BLaER1 (cell line): Measurements from ENCODE around the gene TAAR1.
"Not testable (repeated sequence)": the region's sequence is repeated elsewhere in the genome, so short reads cannot be mapped to it uniquely, and the experiment has no call there.

ENCODE experiments used
- H3K27ac ChIP-seq: shearing (Covaris generic); formaldehyde crosslinking; 2 replicates; pipeline ENCODE4 v1.8.1; 2022
- H3K27me3 ChIP-seq: shearing (Covaris generic); formaldehyde crosslinking; 2 replicates; pipeline ENCODE4 v1.8.1; 2022
- H3K36me3 ChIP-seq: shearing (Covaris generic); formaldehyde crosslinking; 2 replicates; pipeline ENCODE4 v1.8.1; 2022
- H3K4me1 ChIP-seq: shearing (Covaris generic); formaldehyde crosslinking; 2 replicates; pipeline ENCODE4 v1.8.1; 2022
- H3K4me2 ChIP-seq: shearing (Covaris generic); formaldehyde crosslinking; 2 replicates; pipeline ENCODE4 v1.8.1; 2022
- H3K4me3 ChIP-seq: shearing (Covaris generic); formaldehyde crosslinking; 2 replicates; pipeline ENCODE4 v1.8.1; 2022
- H3K9ac ChIP-seq: shearing (Covaris generic); formaldehyde crosslinking; 2 replicates; pipeline ENCODE4 v1.8.1; 2022
- H3K9me3 ChIP-seq: shearing (Covaris generic); formaldehyde crosslinking; 2 replicates; pipeline ENCODE4 v1.8.1; 2022
- H4K20me1 ChIP-seq: shearing (Covaris generic); formaldehyde crosslinking; 2 replicates; pipeline ENCODE4 v1.8.1; 2022
- Cebpa-rat ChIP-seq: shearing (Covaris generic); IDR thresholded peaks from 2 replicates; pipeline ENCODE4 v1.8.1; 2022

The TAAR1 gene

GRCh38 chr6:132634796-132635195 is 24.2 kb downstream of the TAAR1 start:
- no peaks in the 10 kb centered on the region for H3K4me1 ChIP-seq
- H3K4me2 ChIP-seq, result no peak overlapping the region
- TF ChIP-seq Cebpa-rat, result no peak
- no peak overlapping the region for H3K9ac ChIP-seq
- H4K20me1 ChIP-seq, result no peaks in the 10 kb centered on the region
- H3K9me3 ChIP-seq, result no peaks in the 10 kb centered on the region
- H3K4me3 ChIP-seq, result no peak overlapping the region
- no peaks in the 10 kb centered on the region for H3K27me3 ChIP-seq
- no peaks in the 10 kb centered on the region for H3K36me3 ChIP-seq
- no peak overlapping the region for H3K27ac ChIP-seq

- Histone ChIP-seq H3K4me3 (no peak overlapping the region), H3K36me3 (no peaks in the 10 kb centered on the region), H3K4me2 (no peak overlapping the region), H3K4me1 (no peaks in the 10 kb centered on the region), H3K27me3 (no peaks in the 10 kb centered on the region), H4K20me1 (no peaks in the 10 kb centered on the region), H3K9ac (no peak overlapping the region), H3K27ac (no peak overlapping the region), H3K9me3 (no peaks in the 10 kb centered on the region)
- TF ChIP-seq Cebpa-rat, result no peak
These were observed 25.6 kb downstream of the TAAR1 start for GRCh38 chr6:132633362-132633761.

- H3K4me2 ChIP-seq, result no peak within 1 kb of the TSS
- H3K36me3 ChIP-seq, result no peaks in the 10 kb centered on the region
- H3K27ac ChIP-seq, result no peak within 1 kb of the TSS
- peaks cover 5% of the 10 kb centered on the region; the same call in 1 of the 2 replicates for H3K9me3 ChIP-seq
- no peaks in the 10 kb centered on the region for H3K4me1 ChIP-seq
- no peak within 1 kb of the TSS for H3K4me3 ChIP-seq
- no peak within 1 kb of the TSS for H3K9ac ChIP-seq
- H3K27me3 ChIP-seq, result no peaks in the 10 kb centered on the region
- no peak for TF ChIP-seq Cebpa-rat
- no peaks in the 10 kb centered on the region for H4K20me1 ChIP-seq
These were observed 34.8 kb downstream of the TAAR1 start, which contains the start of gene TAAR2 for GRCh38 chr6:132624175-132624574. Gene TAAR2, minus strand, starts transcription at chr6:132624275. Its CDS starts 0 bp downstream, at chr6:132624275.

- no peaks in the 10 kb centered on the region for H3K4me1 ChIP-seq
- H3K27me3 ChIP-seq, result no peaks in the 10 kb centered on the region
- H3K36me3 ChIP-seq, result no peaks in the 10 kb centered on the region
- no peak overlapping the region for H3K4me2 ChIP-seq
- TF ChIP-seq Cebpa-rat, result no peak
- no peak overlapping the region for H3K4me3 ChIP-seq
- no peaks in the 10 kb centered on the region for H4K20me1 ChIP-seq
- no peak overlapping the region for H3K27ac ChIP-seq
- H3K9ac ChIP-seq, result no peak overlapping the region
- H3K9me3 ChIP-seq, result peaks cover 5% of the 10 kb centered on the region; the same call in 1 of the 2 replicates
These were observed 35.7 kb downstream of the TAAR1 start for GRCh38 chr6:132623106-132623845.

GRCh38 chr6:132616677-132617076 is 42.3 kb downstream of the TAAR1 start:
- Histone ChIP-seq H3K4me1 (peaks cover 6% of the 10 kb centered on the region; the same call in 1 of the 2 replicates), H3K4me3 (no peak overlapping the region), H3K27me3 (no peaks in the 10 kb centered on the region), H3K4me2 (no peak overlapping the region), H4K20me1 (no peaks in the 10 kb centered on the region), H3K9me3 (no peaks in the 10 kb centered on the region), H3K36me3 (no peaks in the 10 kb centered on the region), H3K27ac (no peak overlapping the region), H3K9ac (no peak overlapping the region)
- no peak for TF ChIP-seq Cebpa-rat

GRCh38 chr6:132614554-132614953 is 44.4 kb downstream of the TAAR1 start:
- no peak overlapping the region for H3K9ac ChIP-seq
- H3K27me3 ChIP-seq, result no peaks in the 10 kb centered on the region
- TF ChIP-seq Cebpa-rat, result no peak
- no peak overlapping the region for H3K27ac ChIP-seq
- H3K9me3 ChIP-seq, result no peaks in the 10 kb centered on the region
- H3K4me1 ChIP-seq, result peaks cover 6% of the 10 kb centered on the region; the same call in 1 of the 2 replicates
- H3K4me3 ChIP-seq, result no peak overlapping the region
- no peaks in the 10 kb centered on the region for H3K36me3 ChIP-seq
- no peaks in the 10 kb centered on the region for H4K20me1 ChIP-seq
- peak overlapping the region; percentile 45; the same call in 1 of the 2 replicates for H3K4me2 ChIP-seq

- TF ChIP-seq Cebpa-rat, result no peak
- no peaks in the 10 kb centered on the region for H3K36me3 ChIP-seq
- no peak overlapping the region for H3K4me3 ChIP-seq
- peaks cover 6% of the 10 kb centered on the region; the same call in 1 of the 2 replicates for H3K4me1 ChIP-seq
- no peaks in the 10 kb centered on the region for H3K27me3 ChIP-seq
- H3K27ac ChIP-seq, result no peak overlapping the region
- no peak overlapping the region for H3K4me2 ChIP-seq
- no peaks in the 10 kb centered on the region for H3K9me3 ChIP-seq
- no peaks in the 10 kb centered on the region for H4K20me1 ChIP-seq
- no peak overlapping the region for H3K9ac ChIP-seq
These were observed 46.4 kb downstream of the TAAR1 start for GRCh38 chr6:132612449-132613108.

GRCh38 chr6:132611616-132612015 is 47.4 kb downstream of the TAAR1 start:
- H3K36me3 ChIP-seq, result no peaks in the 10 kb centered on the region
- no peaks in the 10 kb centered on the region for H3K27me3 ChIP-seq
- H3K4me3 ChIP-seq, result no peak overlapping the region
- H3K4me2 ChIP-seq, result no peak overlapping the region
- H3K4me1 ChIP-seq, result peaks cover 6% of the 10 kb centered on the region; the same call in 1 of the 2 replicates
- H3K9me3 ChIP-seq, result no peaks in the 10 kb centered on the region
- H3K27ac ChIP-seq, result no peak overlapping the region
- no peak for TF ChIP-seq Cebpa-rat
- no peak overlapping the region for H3K9ac ChIP-seq
- no peaks in the 10 kb centered on the region for H4K20me1 ChIP-seq

GRCh38 chr6:132607544-132608233 is 51.3 kb downstream of the TAAR1 start:
- TF ChIP-seq Cebpa-rat, result no peak
- no peak overlapping the region for H3K9ac ChIP-seq

GRCh38 chr6:132604635-132605152 is 54.3 kb downstream of the TAAR1 start:
- Histone ChIP-seq H3K4me3 (no peak overlapping the region), H3K9ac (no peak overlapping the region), H4K20me1 (no peaks in the 10 kb centered on the region), H3K27ac (no peak overlapping the region), H3K4me1 (no peaks in the 10 kb centered on the region), H3K27me3 (no peaks in the 10 kb centered on the region), H3K36me3 (no peaks in the 10 kb centered on the region), H3K4me2 (no peak overlapping the region), H3K9me3 (no peaks in the 10 kb centered on the region)
- TF ChIP-seq Cebpa-rat, result no peak

More at GRCh38 chr6:132607544-132608233, 51.3 kb downstream of the TAAR1 start:
- H4K20me1 ChIP-seq, result no peaks in the 10 kb centered on the region
- no peaks in the 10 kb centered on the region for H3K4me1 ChIP-seq
- H3K27me3 ChIP-seq, result no peaks in the 10 kb centered on the region
- no peak overlapping the region for H3K4me3 ChIP-seq
- H3K4me2 ChIP-seq, result no peak overlapping the region
- no peak overlapping the region for H3K27ac ChIP-seq
- no peaks in the 10 kb centered on the region for H3K9me3 ChIP-seq
- H3K36me3 ChIP-seq, result no peaks in the 10 kb centered on the region

GRCh38 chr6:132600900-132601299 is 58.1 kb downstream of the TAAR1 start:
- H3K4me2 ChIP-seq, H3K4me3 ChIP-seq, H3K4me1 ChIP-seq, H4K20me1 ChIP-seq, H3K9ac ChIP-seq, H3K27ac ChIP-seq, H3K9me3 ChIP-seq, H3K27me3 ChIP-seq, H3K36me3 ChIP-seq: not testable (repeated sequence)
